Measurements from ENCODE around the gene ARFIP2. TPM values are rescaled to one million over a fixed set of nuclear protein-coding genes. Genes with fewer than 3 reads are reported as not detected.

Gene ARFIP2
- polyA plus RNA-seq, 1 donor (not counting 4 experiments of a cell fraction or from before 2014, with no cell fraction given): 66.3 TPM

DNA sequence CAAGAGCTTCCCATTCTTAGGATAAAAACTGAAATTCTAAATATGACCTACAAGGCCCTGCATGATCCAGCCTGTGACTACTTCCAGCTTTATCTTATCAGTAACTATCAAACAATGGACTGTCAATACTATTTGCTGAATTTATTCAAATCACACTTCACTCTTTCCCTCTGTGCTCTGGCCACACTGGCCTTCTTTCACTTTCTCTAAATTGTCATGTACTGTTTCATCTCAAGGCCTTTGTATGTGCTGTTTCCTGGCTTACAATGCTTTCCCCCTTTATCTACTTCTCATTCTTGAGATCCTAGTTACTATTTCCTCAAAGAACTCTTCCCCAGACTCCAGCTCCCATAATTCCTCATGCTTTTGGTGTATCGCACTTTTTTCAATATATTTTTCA lies 5.8 kb upstream of the ARFIP2 start:
- peaks cover 2% of the 10 kb centered on the region for H4K20me1 ChIP-seq (ENCODE audit: control insufficient read depth, extremely low read depth, insufficient read depth, low read length)
- H3K9me1 ChIP-seq (ENCODE audit: control insufficient read depth, extremely low read depth, insufficient read depth, low read length): no peaks in the 10 kb centered on the region
- H3K79me2 ChIP-seq (ENCODE audit: control insufficient read depth, insufficient read depth, low read length): peaks cover 23% of the 10 kb centered on the region
- H3K27me3 ChIP-seq (ENCODE audit: control insufficient read depth, extremely low read depth, insufficient read depth, low read length): no peaks in the 10 kb centered on the region
- H3K4me1 ChIP-seq (ENCODE audit: control insufficient read depth, extremely low read depth, insufficient read depth, low read length): peaks cover 8% of the 10 kb centered on the region
- no peaks in the 10 kb centered on the region for H3K9me3 ChIP-seq (ENCODE audit: control insufficient read depth, low read depth, low read length)
- no peak overlapping the region for H2AFZ ChIP-seq (ENCODE audit: control insufficient read depth, low read length)
- dilution Hi-C loops (cut with MboI; ENCODE audit: extremely low pct_ligation_motif_present, low sequenced_read_pairs): no loop called here
- no peak overlapping the region for H3K27ac ChIP-seq (ENCODE audit: control insufficient read depth, insufficient read depth, low read length)
- TF ChIP-seq, protein P1, sequence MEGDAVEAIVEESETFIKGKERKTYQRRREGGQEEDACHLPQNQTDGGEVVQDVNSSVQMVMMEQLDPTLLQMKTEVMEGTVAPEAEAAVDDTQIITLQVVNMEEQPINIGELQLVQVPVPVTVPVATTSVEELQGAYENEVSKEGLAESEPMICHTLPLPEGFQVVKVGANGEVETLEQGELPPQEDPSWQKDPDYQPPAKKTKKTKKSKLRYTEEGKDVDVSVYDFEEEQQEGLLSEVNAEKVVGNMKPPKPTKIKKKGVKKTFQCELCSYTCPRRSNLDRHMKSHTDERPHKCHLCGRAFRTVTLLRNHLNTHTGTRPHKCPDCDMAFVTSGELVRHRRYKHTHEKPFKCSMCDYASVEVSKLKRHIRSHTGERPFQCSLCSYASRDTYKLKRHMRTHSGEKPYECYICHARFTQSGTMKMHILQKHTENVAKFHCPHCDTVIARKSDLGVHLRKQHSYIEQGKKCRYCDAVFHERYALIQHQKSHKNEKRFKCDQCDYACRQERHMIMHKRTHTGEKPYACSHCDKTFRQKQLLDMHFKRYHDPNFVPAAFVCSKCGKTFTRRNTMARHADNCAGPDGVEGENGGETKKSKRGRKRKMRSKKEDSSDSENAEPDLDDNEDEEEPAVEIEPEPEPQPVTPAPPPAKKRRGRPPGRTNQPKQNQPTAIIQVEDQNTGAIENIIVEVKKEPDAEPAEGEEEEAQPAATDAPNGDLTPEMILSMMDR (optimal IDR thresholded peaks at IDR 0.05 in 1 of 3, IDR thresholded peaks at IDR 0.05 in 1 of 3, conservative IDR thresholded peaks at IDR 0.05 in 1 of 3; ENCODE audit: extremely low read depth in 1 of 3, insufficient read depth in 2 of 3, low read length in 3 of 3): no peak
- no peak for TF ChIP-seq EZH2 (IDR thresholded peaks at IDR 0.05; ENCODE audit: low read length)
- no peak overlapping the region for H3K4me2 ChIP-seq (ENCODE audit: control insufficient read depth, extremely low read depth, insufficient read depth, low read depth, low read length)
- peaks cover 26 to 35% of the 10 kb centered on the region in 2 experiments for H3K36me3 ChIP-seq (ENCODE audit: control insufficient read depth in 2 of 2, extremely low read depth in 1 of 2, insufficient read depth in 2 of 2, low read length in 2 of 2)
- FAIRE-seq (no peak), DNase-seq (ENCODE audit: low read depth, low spot score) (no peak)
- H3K9ac ChIP-seq (ENCODE audit: control insufficient read depth, extremely low read depth, insufficient read depth, low read length): no peak overlapping the region
- H3K4me3 ChIP-seq (ENCODE audit: control insufficient read depth in 2 of 3, extremely low read depth in 1 of 3, insufficient read depth in 2 of 3, low read depth in 1 of 3, low read length in 3 of 3): no peak overlapping the region

DNA sequence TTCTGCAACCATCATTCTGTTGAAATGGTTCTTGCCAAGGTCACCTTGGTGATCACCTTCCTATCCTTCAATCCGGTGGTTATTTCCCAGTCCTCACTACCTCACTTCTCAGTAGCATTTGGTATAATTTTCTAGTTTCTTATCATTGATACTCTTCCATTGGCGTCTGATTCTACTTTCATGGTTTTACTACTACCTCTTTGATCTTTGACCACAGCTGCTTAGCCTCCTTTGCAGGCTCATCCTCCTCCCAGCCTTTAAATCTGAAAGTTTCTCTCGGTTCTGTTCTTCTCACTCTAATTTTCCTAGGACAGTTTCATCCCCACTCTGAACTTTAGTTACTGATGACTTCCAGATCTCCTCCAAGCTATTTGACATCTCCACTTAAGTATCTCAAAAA lies 5.1 kb upstream of the ARFIP2 start:
- no peak overlapping the region for H3K4me3 ChIP-seq (ENCODE audit: control insufficient read depth in 2 of 3, extremely low read depth in 1 of 3, insufficient read depth in 2 of 3, low read depth in 1 of 3, low read length in 3 of 3)
- H3K9me3 ChIP-seq (ENCODE audit: control insufficient read depth, low read depth, low read length): no peaks in the 10 kb centered on the region
- no peak for DNase-seq (ENCODE audit: low read depth, low spot score)
- dilution Hi-C loops (cut with MboI; ENCODE audit: extremely low pct_ligation_motif_present, low sequenced_read_pairs): no loop called here
- H3K9ac ChIP-seq (ENCODE audit: control insufficient read depth, extremely low read depth, insufficient read depth, low read length): no peak overlapping the region
- H3K4me2 ChIP-seq (ENCODE audit: control insufficient read depth, extremely low read depth, insufficient read depth, low read depth, low read length): no peak overlapping the region
- no peaks in the 10 kb centered on the region for H3K9me1 ChIP-seq (ENCODE audit: control insufficient read depth, extremely low read depth, insufficient read depth, low read length)
- peaks cover 2% of the 10 kb centered on the region for H4K20me1 ChIP-seq (ENCODE audit: control insufficient read depth, extremely low read depth, insufficient read depth, low read length)
- H3K27me3 ChIP-seq (ENCODE audit: control insufficient read depth, extremely low read depth, insufficient read depth, low read length): no peaks in the 10 kb centered on the region
- peaks cover 8% of the 10 kb centered on the region for H3K4me1 ChIP-seq (ENCODE audit: control insufficient read depth, extremely low read depth, insufficient read depth, low read length)
- H3K79me2 ChIP-seq (ENCODE audit: control insufficient read depth, insufficient read depth, low read length): peaks cover 29% of the 10 kb centered on the region
- no peak overlapping the region for H2AFZ ChIP-seq (ENCODE audit: control insufficient read depth, low read length)
- no peak for FAIRE-seq
- H3K27ac ChIP-seq (ENCODE audit: control insufficient read depth, insufficient read depth, low read length): no peak overlapping the region
- H3K36me3 ChIP-seq (ENCODE audit: control insufficient read depth in 2 of 2, extremely low read depth in 1 of 2, insufficient read depth in 2 of 2, low read length in 2 of 2): peaks cover 26 to 35% of the 10 kb centered on the region in 2 experiments
- TF ChIP-seq, protein P1 (optimal IDR thresholded peaks at IDR 0.05 in 1 of 3, IDR thresholded peaks at IDR 0.05 in 1 of 3, conservative IDR thresholded peaks at IDR 0.05 in 1 of 3; ENCODE audit: extremely low read depth in 1 of 3, insufficient read depth in 2 of 3, low read length in 3 of 3): no peak
- no peak for TF ChIP-seq EZH2 (IDR thresholded peaks at IDR 0.05; ENCODE audit: low read length)

Measured in keratinocyte (primary cell).